Measurements from ENCODE around the gene LTN1. TPM values are rescaled to one million over a fixed set of nuclear protein-coding genes. Genes with fewer than 3 reads are reported as not detected.

Gene LTN1
- total RNA-seq, 1 donor from 2014 or later, result 32.9 TPM

GRCh38 chr21:28916150-28916893 is 76.4 kb downstream of the LTN1 start:
- H3K4me3 Mint-ChIP-seq (ENCODE audit: unreplicated experiment), result no peak overlapping the region

GRCh38 chr21:28913071-28913470 is 79.6 kb downstream of the LTN1 start:
- Mint-ChIP-seq H3K9me3 (ENCODE audit: unreplicated experiment) (no peaks in the 10 kb centered on the region), H3K4me1 (ENCODE audit: low read depth, unreplicated experiment) (no peaks in the 10 kb centered on the region), H3K27ac (ENCODE audit: unreplicated experiment) (no peak overlapping the region), H3K36me3 (ENCODE audit: unreplicated experiment) (no peaks in the 10 kb centered on the region), H3K4me3 (ENCODE audit: unreplicated experiment) (no peak overlapping the region), H3K27me3 (ENCODE audit: unreplicated experiment) (no peaks in the 10 kb centered on the region)
- DNase-seq, result no peak
- no peak for TF ChIP-seq CTCF (IDR thresholded peaks at IDR 0.05; ENCODE audit: partially characterized antibody, unreplicated experiment)

More at GRCh38 chr21:28916150-28916893, 76.4 kb downstream of the LTN1 start:
- H3K27ac Mint-ChIP-seq (ENCODE audit: unreplicated experiment), result no peak overlapping the region
- no peaks in the 10 kb centered on the region for H3K36me3 Mint-ChIP-seq (ENCODE audit: unreplicated experiment)
- H3K9me3 Mint-ChIP-seq (ENCODE audit: unreplicated experiment), result no peaks in the 10 kb centered on the region
- H3K4me1 Mint-ChIP-seq (ENCODE audit: low read depth, unreplicated experiment), result no peaks in the 10 kb centered on the region
- H3K27me3 Mint-ChIP-seq (ENCODE audit: unreplicated experiment), result no peaks in the 10 kb centered on the region
- TF ChIP-seq CTCF (IDR thresholded peaks at IDR 0.05; ENCODE audit: partially characterized antibody, unreplicated experiment), result no peak
- no peak for DNase-seq

- no peak overlapping the region for H3K4me3 Mint-ChIP-seq (ENCODE audit: unreplicated experiment)
- TF ChIP-seq CTCF (IDR thresholded peaks at IDR 0.05; ENCODE audit: partially characterized antibody, unreplicated experiment), result no peak
- no peaks in the 10 kb centered on the region for H3K36me3 Mint-ChIP-seq (ENCODE audit: unreplicated experiment)
- H3K27ac Mint-ChIP-seq (ENCODE audit: unreplicated experiment), result no peak overlapping the region
- no peaks in the 10 kb centered on the region for H3K9me3 Mint-ChIP-seq (ENCODE audit: unreplicated experiment)
- no peaks in the 10 kb centered on the region for H3K27me3 Mint-ChIP-seq (ENCODE audit: unreplicated experiment)
- no peak for DNase-seq
- H3K4me1 Mint-ChIP-seq (ENCODE audit: low read depth, unreplicated experiment), result no peaks in the 10 kb centered on the region
Measured at GRCh38 chr21:28910280-28910887, 82.3 kb downstream of the LTN1 start.

- no peak for DNase-seq
Measured at GRCh38 chr21:28908351-28908750, 84.3 kb downstream of the LTN1 start.

More at GRCh38 chr21:28908351-28908750, 84.3 kb downstream of the LTN1 start:
- H3K27me3 Mint-ChIP-seq (ENCODE audit: unreplicated experiment), result no peaks in the 10 kb centered on the region
- H3K36me3 Mint-ChIP-seq (ENCODE audit: unreplicated experiment), result no peaks in the 10 kb centered on the region
- H3K4me3 Mint-ChIP-seq (ENCODE audit: unreplicated experiment), result no peak overlapping the region
- H3K9me3 Mint-ChIP-seq (ENCODE audit: unreplicated experiment), result no peaks in the 10 kb centered on the region
- H3K4me1 Mint-ChIP-seq (ENCODE audit: low read depth, unreplicated experiment), result no peaks in the 10 kb centered on the region
- H3K27ac Mint-ChIP-seq (ENCODE audit: unreplicated experiment), result no peak overlapping the region
- TF ChIP-seq CTCF (IDR thresholded peaks at IDR 0.05; ENCODE audit: partially characterized antibody, unreplicated experiment), result no peak
